Activated B cell treated with CpG ODN at 0.5 μM for 24 hours (primary cell): ENCODE measurements around the gene RSPO3. TPM values are rescaled to one million over a fixed set of nuclear protein-coding genes. Genes with fewer than 3 reads are reported as not detected.

Experiments
- ATAC-seq: fragments of 200-7000 bp; cut with Tn5 transposase; one replicate; pipeline ENCODE4 v1.10.0; 2021; ENCODE audit warnings: low read depth, mild to moderate bottlenecking, moderate library complexity
- CTCF ChIA-PET: fragments of 350-600 bp; sonication (Branson Sonifier 250); formaldehyde crosslinking; loops from one replicate; lab custom pipeline; 2021; ENCODE audit warnings: antibody characterized with exemption; lab: Charles Lee
- POLR2A ChIA-PET: fragments of 350-600 bp; sonication (Branson Sonifier 250); formaldehyde crosslinking; loops from one replicate; lab custom pipeline; 2021; ENCODE audit warnings: antibody characterized with exemption; lab: Charles Lee
- DNase-seq: peaks from one replicate; pipeline ENCODE4 v3.0.0; 2022
- H3K27ac Mint-ChIP-seq: one replicate; pipeline ENCODE4 v1.8.0; 2020; ENCODE audit warnings: mixed read lengths
- H3K27me3 Mint-ChIP-seq: one replicate; pipeline ENCODE4 v1.8.0; 2021; ENCODE audit warnings: mixed read lengths
- H3K36me3 Mint-ChIP-seq: one replicate; pipeline ENCODE4 v1.8.0; 2021; ENCODE audit warnings: low read depth, mixed read lengths
- H3K4me1 Mint-ChIP-seq: one replicate; pipeline ENCODE4 v1.8.0; 2021; ENCODE audit warnings: mixed read lengths
- H3K4me3 Mint-ChIP-seq: one replicate; pipeline ENCODE4 v1.8.0; 2020; ENCODE audit warnings: mild to moderate bottlenecking, mixed read lengths
- H3K9me3 Mint-ChIP-seq: one replicate; pipeline ENCODE4 v1.8.0; 2020; ENCODE audit warnings: mixed read lengths
- CTCF ChIP-seq: fragments of 200-600 bp; IDR thresholded peaks from one replicate; pipeline ENCODE4 v1.8.0; 2022; ENCODE audit warnings: antibody characterized with exemption, mild to moderate bottlenecking
- intact Hi-C: fragments of 100-400 bp; cut with micrococcal nuclease; formaldehyde crosslinking; loops from one replicate; pipeline ENCODE4 v1.15.1; 2024
- total RNA-seq: library from RNA; stranded (reverse); gene quantifications from 2 replicates; pipeline ENCODE4 v1.2.3, GENCODE V29; 2022

Gene RSPO3
- total RNA-seq, 1 donor from 2014 or later, result not detected

- H3K4me1 Mint-ChIP-seq, result no peaks in the 10 kb centered on the region
- H3K27me3 Mint-ChIP-seq, result peaks cover 5% of the 10 kb centered on the region
- no peak for ATAC-seq
- H3K36me3 Mint-ChIP-seq, result no peaks in the 10 kb centered on the region
- no peak for TF ChIP-seq CTCF
- no peaks in the 10 kb centered on the region for H3K9me3 Mint-ChIP-seq
- intact Hi-C loops, result no loop called here
- ChIA-PET POLR2A (no interaction called here), CTCF (interaction anchor here (0.6 kb wide), 1 partner anchor 8 kb away, joined by 3 read pairs; no protein-coding TSS in a partner anchor)
- no peak overlapping the region for H3K27ac Mint-ChIP-seq
- no peak for DNase-seq
- H3K4me3 Mint-ChIP-seq, result no peak overlapping the region
Observed at GRCh38 chr6:127177923-127178231, 59.4 kb downstream of the RSPO3 start.

- DNase-seq (no peak), ATAC-seq (no peak)
- Mint-ChIP-seq H3K27me3 (peaks cover 9% of the 10 kb centered on the region), H3K9me3 (no peaks in the 10 kb centered on the region), H3K36me3 (no peaks in the 10 kb centered on the region), H3K27ac (no peak overlapping the region), H3K4me3 (no peak overlapping the region), H3K4me1 (no peaks in the 10 kb centered on the region)
- intact Hi-C loops, result no loop called here
- no peak for TF ChIP-seq CTCF
- CTCF ChIA-PET, result no interaction called here
- POLR2A ChIA-PET, result no interaction called here
Observed at GRCh38 chr6:127178746-127179145, 60.3 kb downstream of the RSPO3 start.

- peaks cover 10% of the 10 kb centered on the region for H3K27me3 Mint-ChIP-seq
- intact Hi-C loops, result no loop called here
- TF ChIP-seq CTCF, result no peak
- POLR2A ChIA-PET, result no interaction called here
- no peaks in the 10 kb centered on the region for H3K9me3 Mint-ChIP-seq
- no peaks in the 10 kb centered on the region for H3K36me3 Mint-ChIP-seq
- ATAC-seq (no peak), DNase-seq (no peak)
- no peak overlapping the region for H3K27ac Mint-ChIP-seq
- CTCF ChIA-PET, result no interaction called here
- no peaks in the 10 kb centered on the region for H3K4me1 Mint-ChIP-seq
- no peak overlapping the region for H3K4me3 Mint-ChIP-seq
Observed at GRCh38 chr6:127180426-127180825, 62.0 kb downstream of the RSPO3 start.

GRCh38 chr6:127182501-127182900, 64.0 kb downstream of the RSPO3 start:
- Mint-ChIP-seq H3K27me3 (peaks cover 7% of the 10 kb centered on the region), H3K36me3 (no peaks in the 10 kb centered on the region), H3K27ac (no peak overlapping the region), H3K4me1 (no peaks in the 10 kb centered on the region), H3K4me3 (no peak overlapping the region), H3K9me3 (no peaks in the 10 kb centered on the region)
- ChIA-PET CTCF (no interaction called here), POLR2A (no interaction called here)
- intact Hi-C loops, result no loop called here
- no peak for DNase-seq
- no peak for ATAC-seq
- TF ChIP-seq CTCF, result no peak

- no peak for TF ChIP-seq CTCF
- no peaks in the 10 kb centered on the region for H3K9me3 Mint-ChIP-seq
- no peaks in the 10 kb centered on the region for H3K4me1 Mint-ChIP-seq
- H3K27ac Mint-ChIP-seq, result no peak overlapping the region
- CTCF ChIA-PET, result interaction anchor here (0.9 kb wide), 1 partner anchor 81 kb away, joined by 3 read pairs; the partner anchor contains the start of gene RNF146
- H3K4me3 Mint-ChIP-seq, result no peak overlapping the region
- peaks cover 7% of the 10 kb centered on the region for H3K27me3 Mint-ChIP-seq
- no peak for DNase-seq
- POLR2A ChIA-PET, result no interaction called here
- no peaks in the 10 kb centered on the region for H3K36me3 Mint-ChIP-seq
- ATAC-seq, result no peak
- intact Hi-C loops, result no loop called here
Observed at GRCh38 chr6:127185437-127185995, 67.0 kb downstream of the RSPO3 start.
